Stimulated activated CD4-positive, alpha-beta T cell treated with anti-CD3 and anti-CD28 coated beads, Interleukin-1b, Interleukin-23, amount 100 ng/mL, for 1 hour (primary cell): ENCODE results near the gene NFASC.
A peak's percentile ranks its signal among the peaks of the same experiment; 100 is the strongest.

Experiments used
- DNase-seq, 2 donors: peaks; one replicate each; pipeline ENCODE4 v3.0.0-alpha.2; 2020; ENCODE audit warnings: low read depth in 2 of 2

The NFASC gene

DNA sequence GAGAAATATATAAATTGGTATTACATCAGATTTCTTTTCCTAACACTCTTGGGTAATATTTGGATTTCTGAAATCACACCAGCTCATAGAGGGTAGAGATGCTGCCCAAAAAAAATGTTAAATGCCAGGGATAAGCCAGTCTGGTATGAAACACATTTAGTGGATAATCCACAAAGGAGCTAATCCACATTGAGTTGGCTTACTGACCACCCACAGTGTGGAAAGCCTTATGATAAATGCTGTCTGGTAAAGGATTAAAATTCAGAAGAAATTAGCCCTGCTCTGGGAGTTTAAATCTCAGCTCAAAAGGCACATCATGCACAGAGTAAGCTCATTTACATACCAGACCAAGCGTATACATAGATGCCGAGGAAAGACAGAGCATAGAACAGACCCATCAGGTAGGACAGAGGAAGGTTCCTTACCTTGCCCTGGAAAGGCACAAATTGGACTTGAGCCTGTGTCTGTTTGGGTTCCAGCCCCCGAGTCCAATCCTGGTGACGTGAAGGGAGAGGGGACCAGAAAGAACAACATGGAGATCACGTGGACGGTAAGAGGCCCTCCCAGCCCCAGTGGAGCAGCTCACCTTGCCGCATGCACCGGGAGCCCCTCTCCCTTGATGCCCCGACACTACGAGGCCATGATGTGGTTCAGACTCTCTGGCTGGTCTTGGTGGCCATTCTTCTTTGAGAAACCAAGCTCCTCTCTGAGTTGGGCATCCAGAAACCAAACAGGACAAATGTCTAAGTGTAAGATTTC, 109.4 kb downstream of the NFASC start:
- DNase-seq = no peak

DNA sequence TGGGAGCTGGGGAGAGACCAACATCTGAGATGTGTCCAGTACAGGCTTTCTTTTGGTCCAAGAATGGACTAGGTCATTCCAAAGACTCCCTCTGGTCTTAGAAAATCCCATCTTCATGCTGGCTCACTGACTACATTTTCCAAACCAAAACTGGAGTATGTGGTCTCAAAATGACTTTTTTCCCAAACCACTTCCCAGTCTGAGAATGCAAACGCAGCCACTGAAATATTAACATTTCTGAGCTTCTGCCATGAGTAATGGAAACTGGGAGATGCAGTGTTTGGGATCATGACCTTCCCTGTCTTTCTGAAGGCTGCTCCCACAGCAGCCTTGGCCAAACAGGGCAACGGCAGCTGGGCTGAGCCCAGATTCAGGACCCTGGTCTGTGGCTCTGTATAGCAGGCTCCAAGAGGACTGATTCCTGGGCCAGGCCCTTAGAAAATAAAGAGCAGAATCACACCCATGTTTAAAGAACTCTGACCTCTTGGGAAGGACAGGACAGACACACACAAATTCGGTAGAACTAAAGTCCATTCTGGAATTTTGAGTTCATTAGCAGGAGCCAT, 110.3 kb downstream of the NFASC start:
- DNase-seq = no peak

- DNase-seq = no peak
Measured at GRCh38 chr1:204983136-204983535, 112.5 kb downstream of the NFASC start.

GRCh38 chr1:204983881-204984280, 113.2 kb downstream of the NFASC start:
- DNase-seq = no peak

- DNase-seq = no peak
Measured at GRCh38 chr1:204984499-204984898, 113.8 kb downstream of the NFASC start.

- no peak for DNase-seq
Measured at GRCh38 chr1:204986181-204986580, 115.5 kb downstream of the NFASC start.

- no peak for DNase-seq
Measured at GRCh38 chr1:204987689-204988088, 117.0 kb downstream of the NFASC start.

- DNase-seq = no peak
Measured at GRCh38 chr1:204988196-204988595, 117.5 kb downstream of the NFASC start.

DNA sequence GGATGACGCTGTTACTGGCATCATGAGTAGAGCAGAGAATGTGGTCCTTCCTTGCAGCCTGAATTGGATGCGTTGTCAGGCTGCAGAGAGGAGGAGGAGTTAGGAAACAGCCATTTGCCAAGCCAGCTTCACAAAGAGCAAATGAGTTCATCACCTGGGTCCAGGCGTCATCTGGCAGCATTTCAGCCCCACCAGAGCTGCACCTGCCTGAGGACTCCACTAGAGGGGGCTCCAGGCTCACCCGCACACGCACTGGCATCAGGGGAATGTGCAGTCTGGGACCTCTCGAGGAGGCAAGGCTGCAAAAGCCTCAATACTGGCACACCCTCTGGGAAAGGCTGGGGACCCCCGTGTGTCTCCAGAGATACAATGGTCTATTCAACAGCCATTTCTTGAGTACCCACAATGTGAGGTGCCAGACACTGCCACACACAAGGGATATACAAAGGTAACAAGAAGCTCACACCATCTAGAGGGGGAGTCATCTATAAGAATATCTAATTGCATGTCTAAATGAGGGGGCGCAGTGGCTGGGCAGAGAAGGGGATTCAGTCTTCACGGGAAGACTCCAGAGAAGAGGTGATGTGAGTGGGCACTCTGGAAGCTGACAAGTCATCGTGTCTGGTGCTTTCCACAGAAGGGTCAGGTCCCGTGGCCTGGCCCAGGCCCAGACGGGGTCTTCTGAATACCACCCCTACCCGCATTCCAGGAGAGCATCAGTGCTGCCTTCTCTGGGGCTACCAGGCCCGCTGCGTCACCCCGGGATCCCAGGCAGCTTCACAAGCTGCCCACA, 118.8 kb downstream of the NFASC start:
- peak in 1 of 2 donors; percentile 13 for DNase-seq

GRCh38 chr1:204990059-204990664, 119.5 kb downstream of the NFASC start:
- no peak for DNase-seq

DNA sequence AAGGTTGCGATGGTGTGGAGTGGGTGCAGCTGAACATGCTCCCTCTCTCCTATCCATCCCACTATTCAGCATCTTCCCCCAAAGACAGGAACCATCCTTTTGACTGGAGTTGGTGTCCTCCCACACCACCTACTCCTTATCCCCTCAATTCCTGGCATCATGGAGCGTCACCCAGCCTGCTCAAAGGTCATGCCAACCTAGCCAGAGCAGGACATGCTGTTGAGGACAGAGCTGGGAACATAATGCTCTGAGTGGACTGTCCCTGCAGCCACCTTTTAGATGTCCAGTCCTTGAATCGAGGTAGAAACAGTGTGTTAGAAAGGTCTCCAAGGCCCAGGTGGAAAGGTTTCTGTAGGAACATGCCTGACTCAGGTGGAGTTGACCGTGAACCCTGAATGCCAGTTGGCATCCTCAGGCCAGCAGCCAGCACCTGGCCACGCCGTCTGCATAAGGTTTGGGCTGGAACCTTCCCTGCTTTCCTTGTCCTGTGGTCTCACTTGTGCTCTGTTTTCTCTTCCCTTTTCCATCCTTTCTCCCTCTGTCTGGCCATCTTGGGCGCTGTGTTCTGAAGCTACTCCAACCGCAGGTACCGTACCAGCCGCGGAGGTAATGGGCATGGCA, 120.2 kb downstream of the NFASC start:
- DNase-seq = no peak

DNA sequence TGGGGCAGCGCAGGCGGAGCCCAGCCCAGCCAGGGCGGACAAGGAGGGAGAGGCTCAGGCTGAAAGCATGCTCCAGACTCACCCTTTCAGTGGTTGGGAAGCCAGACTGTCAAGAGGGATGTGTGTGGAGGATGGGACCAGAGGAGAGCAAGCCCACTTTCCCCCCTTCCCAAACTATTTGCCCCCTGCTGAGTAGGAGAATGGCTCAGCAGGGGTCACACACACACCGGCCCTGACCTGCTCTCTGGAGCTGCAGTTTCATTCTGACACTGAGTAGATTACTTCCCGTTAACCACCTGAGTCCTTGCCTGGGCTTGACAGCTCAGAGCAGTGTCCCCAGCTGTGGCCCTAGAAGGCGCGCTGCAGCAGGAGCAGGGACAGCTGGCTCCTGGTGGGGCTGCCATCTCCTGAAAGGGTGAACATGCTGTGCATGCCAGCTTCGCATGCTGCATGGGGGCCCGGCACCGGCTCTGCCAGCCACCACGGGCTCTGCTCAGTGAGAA, 120.7 kb downstream of the NFASC start:
- DNase-seq = no peak

DNA sequence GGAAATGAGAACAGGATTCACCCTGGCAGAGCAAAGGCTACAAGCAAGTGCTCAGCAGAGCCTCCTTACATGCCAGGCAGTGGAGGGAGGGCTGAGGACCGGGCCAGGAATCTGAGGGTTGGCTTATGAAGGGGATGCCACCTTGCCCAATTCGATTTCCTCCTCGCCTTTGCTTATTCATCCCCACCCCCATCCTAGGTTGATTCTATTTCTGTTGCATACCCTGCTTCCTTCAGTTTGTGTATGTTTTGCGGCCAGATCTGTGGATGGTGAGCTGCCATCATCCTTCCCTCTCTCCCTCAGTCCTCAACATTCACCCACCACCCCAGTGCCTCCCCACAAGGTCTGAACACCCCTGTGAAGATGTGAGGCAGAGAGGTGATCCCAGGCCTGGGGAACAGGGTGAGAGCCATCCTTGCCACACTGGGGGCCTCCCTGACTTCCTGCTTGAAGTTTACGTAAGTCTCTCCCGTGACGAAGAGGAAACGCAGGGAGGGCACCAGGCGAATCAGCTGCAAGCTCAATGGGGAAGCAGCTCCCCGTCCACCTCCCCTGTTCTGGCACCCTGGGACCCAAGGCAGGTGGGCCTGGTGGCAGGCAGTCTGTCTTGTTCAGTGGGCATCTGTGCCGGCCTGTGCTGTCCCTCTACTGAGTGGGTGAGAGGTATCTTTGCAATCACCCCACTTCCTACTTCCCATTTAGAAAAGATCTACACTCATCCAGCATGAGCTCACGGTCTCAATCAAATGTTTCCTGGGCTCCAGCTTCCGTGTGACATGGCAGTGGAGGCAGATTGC, 121.7 kb downstream of the NFASC start:
- DNase-seq = no peak

- no peak for DNase-seq
Measured at GRCh38 chr1:204992998-204993314, 122.3 kb downstream of the NFASC start.

GRCh38 chr1:204994086-204994862, 123.6 kb downstream of the NFASC start:
- no peak for DNase-seq

DNA sequence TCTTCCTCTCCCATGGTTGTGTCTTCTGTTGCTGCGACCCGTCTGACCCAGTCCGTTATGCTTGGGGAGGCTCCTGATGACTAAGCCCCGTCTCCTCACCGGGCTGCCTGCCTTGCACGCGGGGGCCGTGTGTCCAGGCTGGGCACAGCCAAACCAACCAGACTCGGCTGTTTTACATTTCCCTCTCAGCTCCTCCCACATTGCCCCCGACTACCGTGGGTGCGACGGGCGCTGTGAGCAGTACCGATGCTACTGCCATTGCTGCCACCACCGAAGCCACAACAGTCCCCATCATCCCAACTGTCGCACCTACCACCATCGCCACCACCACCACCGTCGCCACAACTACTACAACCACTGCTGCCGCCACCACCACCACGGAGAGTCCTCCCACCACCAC, 126.3 kb downstream of the NFASC start:
- no peak for DNase-seq

- no peak for DNase-seq
Measured at GRCh38 chr1:204997591-204998355, 127.1 kb downstream of the NFASC start.

DNA sequence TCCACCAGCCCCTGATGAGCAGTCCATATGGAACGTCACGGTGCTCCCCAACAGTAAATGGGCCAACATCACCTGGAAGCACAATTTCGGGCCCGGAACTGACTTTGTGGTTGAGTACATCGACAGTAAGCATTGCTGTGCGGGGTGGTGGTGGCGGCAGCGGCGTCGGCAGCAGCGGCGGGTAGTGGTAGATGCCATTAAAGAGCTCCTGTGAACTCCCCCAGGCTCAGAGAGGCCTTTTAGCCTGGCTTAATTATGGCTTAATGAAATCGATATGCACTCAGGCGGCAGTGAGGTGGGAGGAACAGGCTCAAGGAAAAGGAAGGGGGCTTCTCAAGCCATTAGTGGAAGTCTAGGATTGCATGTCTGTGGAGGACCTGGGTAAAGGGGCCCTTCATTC, 130.5 kb downstream of the NFASC start:
- DNase-seq = no peak

DNA sequence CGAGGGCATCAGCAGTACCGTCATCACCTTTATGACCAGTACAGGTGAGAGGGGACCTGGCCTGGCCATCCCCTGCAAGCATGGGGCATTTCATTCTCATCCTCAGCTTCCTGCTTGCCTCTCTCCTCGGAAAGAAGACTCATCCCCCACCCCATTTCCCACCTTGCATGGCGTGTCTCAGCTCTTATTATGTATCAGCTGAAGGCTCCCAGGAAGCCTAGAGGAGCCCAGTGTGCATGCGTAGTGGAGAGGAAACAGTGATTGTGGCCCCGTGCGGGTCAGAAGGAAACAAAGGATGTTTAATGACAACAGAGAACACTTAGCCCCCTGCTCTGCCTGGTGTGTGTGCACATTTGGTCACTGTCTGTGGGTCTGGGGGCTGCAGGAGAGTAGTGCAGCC, 132.0 kb downstream of the NFASC start:
- DNase-seq = no peak
